HUES48 (cell line): ENCODE measurements around the gene PMEPA1.

ENCODE experiments used
- H3K27ac ChIP-seq: one replicate; pipeline ENCODE4 v1.7.0; 2013; ENCODE audit warnings: low read depth, low read length, inconsistent platforms
- H3K27me3 ChIP-seq: 2 replicates; pipeline ENCODE4 v1.6.1; 2013; ENCODE audit warnings: mild to moderate bottlenecking, low read length; ENCODE audit not compliant: control insufficient read depth, insufficient read depth
- H3K36me3 ChIP-seq: 2 replicates; pipeline ENCODE4 v1.6.1; 2013; ENCODE audit warnings: low read length; ENCODE audit not compliant: control insufficient read depth, insufficient read depth
- H3K4me1 ChIP-seq: 2 replicates; pipeline ENCODE4 v1.6.1; 2013; ENCODE audit warnings: mild to moderate bottlenecking, low read length; ENCODE audit not compliant: control insufficient read depth, insufficient read depth
- H3K4me3 ChIP-seq: 2 replicates; pipeline ENCODE4 v1.5.1; 2013; ENCODE audit warnings: mild to moderate bottlenecking, low read depth, low read length
- H3K9ac ChIP-seq: 2 replicates; pipeline ENCODE4 v1.6.1; 2013; ENCODE audit warnings: mild to moderate bottlenecking, low read depth, low read length, moderate library complexity
- H3K9me3 ChIP-seq: 2 replicates; pipeline ENCODE4 v1.6.1; 2013; ENCODE audit warnings: low read length; ENCODE audit not compliant: control insufficient read depth, insufficient read depth

Gene PMEPA1

DNA sequence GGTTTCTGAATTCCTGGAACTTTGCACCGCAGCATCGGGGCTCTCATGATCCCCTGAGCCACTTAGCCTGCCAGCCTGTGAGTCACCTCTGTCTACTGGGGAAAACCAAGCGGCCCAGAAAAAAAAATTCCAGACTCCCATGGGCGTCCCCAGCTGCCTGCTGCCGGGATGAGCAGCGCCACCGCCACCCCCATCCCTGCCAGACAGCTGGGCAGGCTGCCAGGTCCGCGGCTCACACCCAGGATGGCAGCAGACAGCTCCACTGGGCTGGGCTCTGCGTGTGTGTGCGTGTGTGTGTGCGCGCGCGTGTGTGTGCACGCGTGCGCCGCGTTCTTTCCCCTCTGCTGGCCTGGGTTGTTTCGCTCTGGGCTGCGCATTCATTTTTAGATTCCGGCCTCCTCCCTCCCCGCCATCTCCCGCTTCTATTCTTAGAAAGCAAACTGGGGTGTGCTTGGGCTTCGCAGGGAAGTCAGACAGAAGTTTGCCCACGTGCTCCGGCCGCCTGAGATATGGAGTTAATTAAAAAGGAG, 38.9 kb upstream of the PMEPA1 start:
- Histone ChIP-seq H3K36me3 (no peaks in the 10 kb centered on the region), H3K4me3 (no peak overlapping the region), H3K9me3 (no peaks in the 10 kb centered on the region), H3K27ac (no peak overlapping the region), H3K4me1 (peaks cover 20% of the 10 kb centered on the region), H3K27me3 (no peaks in the 10 kb centered on the region; the same call in 1 of the 2 replicates), H3K9ac (no peak overlapping the region)

DNA sequence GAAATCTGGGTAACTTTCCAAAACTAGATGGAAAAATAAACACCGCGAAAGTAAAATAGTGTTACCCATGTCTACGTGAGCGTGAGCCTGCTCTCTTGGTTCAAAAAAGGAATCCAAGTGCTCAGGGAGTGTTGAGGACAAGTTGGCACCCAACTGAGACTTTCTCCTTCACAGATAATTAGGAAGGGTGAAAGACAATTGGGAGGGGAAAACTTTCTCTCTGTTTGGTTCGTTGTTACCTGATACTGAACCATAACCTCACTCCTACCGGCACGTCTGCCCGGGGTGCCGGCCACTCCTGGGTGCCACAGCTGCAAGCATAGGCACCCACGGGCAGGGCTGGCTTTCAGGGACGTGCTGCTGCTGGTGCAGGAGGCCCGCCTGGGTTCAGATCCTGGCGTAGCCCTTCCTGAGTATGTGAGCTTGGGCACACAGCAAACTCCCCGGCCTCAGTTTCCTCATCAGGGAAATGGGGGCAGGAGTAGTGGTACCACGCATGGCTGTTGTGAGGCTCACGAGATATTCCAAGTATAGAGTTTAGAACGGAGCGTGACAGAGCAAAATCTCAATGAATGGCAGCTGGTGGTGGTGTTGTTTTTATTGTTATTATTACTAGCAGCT, 38.2 kb upstream of the PMEPA1 start:
- Histone ChIP-seq H3K4me3 (no peak overlapping the region), H3K9ac (no peak overlapping the region), H3K36me3 (no peaks in the 10 kb centered on the region), H3K4me1 (peaks cover 20% of the 10 kb centered on the region), H3K27me3 (no peaks in the 10 kb centered on the region; the same call in 1 of the 2 replicates), H3K27ac (no peak overlapping the region), H3K9me3 (no peaks in the 10 kb centered on the region)

DNA sequence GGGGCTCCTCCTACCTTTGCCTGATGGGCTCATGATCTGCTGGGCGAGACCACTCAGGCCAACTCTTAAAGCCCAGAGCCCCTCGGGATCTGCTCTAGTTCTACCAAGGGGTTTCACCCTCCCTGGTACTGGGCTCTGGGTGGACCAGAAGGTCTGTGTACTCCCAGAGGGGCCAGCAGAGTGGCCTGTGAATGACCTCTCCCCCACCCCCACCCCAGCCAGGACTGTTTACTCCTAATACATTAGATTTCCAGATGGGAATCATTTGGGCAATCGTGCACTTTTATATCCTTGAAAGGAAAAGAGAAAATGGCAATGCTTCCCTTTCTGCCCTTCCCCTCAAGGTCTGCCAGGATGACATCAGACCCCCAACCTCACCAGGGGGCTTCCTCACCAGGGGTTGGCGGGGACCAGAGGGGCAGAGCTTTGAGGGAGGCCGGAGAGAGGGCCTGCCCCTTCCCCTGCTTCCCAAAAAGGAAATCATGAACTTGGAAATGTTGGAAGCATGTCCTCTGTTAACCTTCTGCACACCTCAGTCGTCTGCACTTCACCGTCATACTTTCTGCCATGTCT, 37.1 kb upstream of the PMEPA1 start:
- Histone ChIP-seq H3K36me3 (no peaks in the 10 kb centered on the region), H3K9me3 (no peaks in the 10 kb centered on the region), H3K4me1 (peaks cover 20% of the 10 kb centered on the region), H3K4me3 (no peak overlapping the region), H3K9ac (no peak overlapping the region), H3K27me3 (no peaks in the 10 kb centered on the region; the same call in 1 of the 2 replicates), H3K27ac (no peak overlapping the region)

DNA sequence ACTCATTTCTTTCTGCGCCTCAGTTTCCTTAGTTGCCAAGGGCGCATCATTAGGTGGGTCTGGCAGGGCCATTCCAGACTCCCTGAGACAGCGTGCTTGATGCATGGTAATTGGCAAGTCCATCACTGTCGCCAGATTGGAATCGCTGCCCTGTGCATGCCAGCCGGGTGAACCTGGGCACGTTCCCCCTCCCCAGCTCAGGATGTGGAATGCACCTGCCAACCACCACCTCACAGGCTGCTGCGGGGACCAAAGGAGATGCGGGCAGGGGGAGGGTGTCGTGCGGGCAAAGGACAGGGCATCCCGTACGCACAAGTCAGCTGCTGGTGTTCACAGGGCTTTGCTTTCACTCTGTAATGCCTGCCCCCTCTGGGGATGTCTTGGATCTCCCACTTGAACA, 36.4 kb upstream of the PMEPA1 start:
- Histone ChIP-seq H3K9me3 (no peaks in the 10 kb centered on the region), H3K9ac (no peak overlapping the region), H3K27me3 (no peaks in the 10 kb centered on the region; the same call in 1 of the 2 replicates), H3K36me3 (no peaks in the 10 kb centered on the region), H3K4me3 (no peak overlapping the region), H3K4me1 (peaks cover 20% of the 10 kb centered on the region), H3K27ac (no peak overlapping the region)

DNA sequence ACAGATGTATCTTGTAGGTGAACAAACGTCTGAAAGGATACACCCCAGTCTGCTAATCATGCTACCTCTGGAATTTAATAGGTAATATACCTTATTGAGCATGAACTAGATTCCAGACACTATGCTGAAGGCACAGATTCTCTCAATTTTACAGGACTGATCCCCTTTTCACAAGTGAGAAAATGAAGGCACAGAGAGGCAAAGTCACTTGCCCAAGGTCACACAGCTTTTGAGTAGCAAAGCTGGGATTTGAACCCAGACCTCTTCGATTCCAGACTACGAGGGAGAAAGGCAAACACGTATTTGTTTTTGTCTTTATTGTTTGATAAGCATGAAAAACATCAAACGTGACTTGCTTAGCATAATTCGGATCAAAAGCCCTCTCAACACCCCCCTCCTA, 34.4 kb upstream of the PMEPA1 start:
- Histone ChIP-seq H3K9ac (no peak overlapping the region), H3K4me3 (no peak overlapping the region), H3K9me3 (no peaks in the 10 kb centered on the region), H3K27me3 (no peaks in the 10 kb centered on the region), H3K27ac (no peak overlapping the region), H3K36me3 (no peaks in the 10 kb centered on the region), H3K4me1 (peaks cover 20% of the 10 kb centered on the region)

DNA sequence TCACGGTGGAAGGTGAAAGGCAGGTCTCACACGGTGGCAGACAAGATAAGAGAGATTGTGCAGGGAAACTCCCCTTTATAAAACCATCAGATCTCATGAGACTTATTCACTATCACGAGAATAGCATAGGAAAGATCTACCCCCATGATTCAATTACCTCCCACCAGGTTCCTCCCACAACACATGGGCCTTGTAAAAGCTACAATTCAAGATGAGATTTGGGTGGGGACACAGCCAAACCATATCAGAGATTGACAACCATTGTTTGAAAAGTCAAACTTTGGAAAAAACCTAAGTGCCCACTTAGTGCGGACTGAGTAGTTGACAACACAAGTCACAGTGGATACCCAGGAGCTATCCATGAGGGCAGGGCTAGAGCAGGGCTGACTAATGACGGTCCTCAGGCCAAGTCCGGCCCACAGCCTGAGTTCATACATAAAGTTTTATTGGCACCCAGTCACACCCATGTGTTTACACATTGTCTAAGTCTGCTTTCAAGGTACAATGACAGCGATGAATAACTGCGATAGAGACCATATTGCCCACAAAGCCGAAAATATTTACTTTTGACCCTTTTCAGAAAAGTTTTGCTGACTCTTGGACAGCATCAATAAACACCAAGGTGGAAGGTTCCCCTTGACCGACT, 33.8 kb upstream of the PMEPA1 start:
- Histone ChIP-seq H3K9me3 (no peaks in the 10 kb centered on the region), H3K4me1 (peaks cover 18% of the 10 kb centered on the region), H3K4me3 (no peak overlapping the region), H3K36me3 (no peaks in the 10 kb centered on the region), H3K27ac (no peak overlapping the region), H3K9ac (no peak overlapping the region), H3K27me3 (no peaks in the 10 kb centered on the region)

DNA sequence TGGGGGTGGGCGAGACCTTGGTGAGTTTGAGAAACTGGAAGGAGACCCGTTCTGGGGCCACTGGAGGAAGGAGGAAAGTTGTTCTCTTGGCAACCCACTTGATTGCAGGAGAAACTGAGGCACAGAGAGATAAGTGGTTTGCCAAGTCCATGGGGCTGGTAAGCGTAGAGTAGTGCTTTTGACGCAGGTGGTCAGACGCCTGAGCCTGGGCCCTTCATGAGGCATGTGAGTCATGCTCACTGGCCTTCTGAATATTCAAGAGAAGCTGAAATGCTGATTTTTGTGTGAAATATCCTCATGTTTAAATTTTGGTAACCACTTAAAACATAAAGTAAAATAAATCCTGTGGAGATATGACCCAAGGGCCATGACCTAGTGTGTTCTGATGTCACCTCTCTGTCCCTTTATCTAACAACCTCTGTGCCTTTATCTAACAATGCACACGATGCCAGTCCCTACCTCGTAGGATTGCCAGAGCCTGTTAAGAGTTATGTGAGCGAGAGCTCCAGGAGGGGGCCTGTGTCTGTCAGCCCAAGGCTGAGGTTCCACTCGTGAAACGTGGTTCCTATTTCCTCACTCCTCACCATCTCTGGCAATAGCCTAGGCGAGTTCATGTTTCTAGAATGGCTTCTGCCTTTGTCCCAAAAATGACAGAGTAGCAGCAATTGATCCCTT, 32.8 kb upstream of the PMEPA1 start:
- no peaks in the 10 kb centered on the region for H3K27me3 ChIP-seq
- H3K9ac ChIP-seq, result no peak overlapping the region
- H3K27ac ChIP-seq, result no peak overlapping the region
- no peak overlapping the region for H3K4me3 ChIP-seq
- peaks cover 8% of the 10 kb centered on the region; the same call in 1 of the 2 replicates for H3K4me1 ChIP-seq
- H3K9me3 ChIP-seq, result no peaks in the 10 kb centered on the region
- H3K36me3 ChIP-seq, result no peaks in the 10 kb centered on the region

DNA sequence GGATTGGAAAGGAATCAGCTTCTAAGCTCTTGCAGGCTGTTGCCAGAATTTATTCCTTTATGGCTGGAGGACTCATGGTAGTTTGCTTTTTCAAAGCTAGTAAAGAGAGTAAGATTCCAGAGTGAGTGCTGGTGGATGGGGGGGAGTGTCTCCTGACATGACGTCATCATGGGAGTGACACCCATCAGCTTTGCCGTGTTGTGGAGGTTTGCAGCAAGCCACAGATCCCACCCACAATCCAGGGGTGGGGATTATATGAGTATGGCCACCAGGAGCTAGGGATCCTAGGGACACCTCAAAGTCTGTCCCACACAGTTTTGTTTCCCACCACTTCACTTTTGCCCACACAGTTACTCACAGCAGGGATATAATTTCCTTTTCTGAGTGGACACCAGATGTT, 28.7 kb upstream of the PMEPA1 start:
- Histone ChIP-seq H3K9me3 (no peaks in the 10 kb centered on the region), H3K36me3 (no peaks in the 10 kb centered on the region), H3K4me1 (no peaks in the 10 kb centered on the region), H3K4me3 (no peak overlapping the region), H3K27me3 (no peaks in the 10 kb centered on the region), H3K27ac (no peak overlapping the region), H3K9ac (no peak overlapping the region)

DNA sequence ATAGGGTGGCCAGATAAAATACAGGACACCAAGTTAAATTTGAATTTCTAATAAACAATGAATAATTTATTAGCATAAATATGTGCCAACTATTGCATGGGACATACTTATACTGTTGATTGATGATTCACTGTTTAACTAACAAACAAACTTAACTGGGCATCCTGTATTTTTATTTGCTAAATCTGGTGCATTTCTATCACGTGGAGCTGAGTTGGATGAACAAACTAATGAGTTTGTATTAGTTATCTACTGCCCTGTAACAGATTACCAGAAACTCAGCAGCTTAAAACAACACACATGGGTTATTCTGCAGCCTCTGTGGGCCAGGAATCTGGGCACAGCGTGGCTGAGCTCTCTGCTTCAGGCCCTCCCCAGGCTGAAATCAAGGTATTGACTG, 28.2 kb upstream of the PMEPA1 start:
- Histone ChIP-seq H3K36me3 (no peaks in the 10 kb centered on the region), H3K4me1 (no peaks in the 10 kb centered on the region), H3K9me3 (no peaks in the 10 kb centered on the region), H3K4me3 (no peak overlapping the region), H3K27me3 (no peaks in the 10 kb centered on the region), H3K9ac (no peak overlapping the region), H3K27ac (no peak overlapping the region)

DNA sequence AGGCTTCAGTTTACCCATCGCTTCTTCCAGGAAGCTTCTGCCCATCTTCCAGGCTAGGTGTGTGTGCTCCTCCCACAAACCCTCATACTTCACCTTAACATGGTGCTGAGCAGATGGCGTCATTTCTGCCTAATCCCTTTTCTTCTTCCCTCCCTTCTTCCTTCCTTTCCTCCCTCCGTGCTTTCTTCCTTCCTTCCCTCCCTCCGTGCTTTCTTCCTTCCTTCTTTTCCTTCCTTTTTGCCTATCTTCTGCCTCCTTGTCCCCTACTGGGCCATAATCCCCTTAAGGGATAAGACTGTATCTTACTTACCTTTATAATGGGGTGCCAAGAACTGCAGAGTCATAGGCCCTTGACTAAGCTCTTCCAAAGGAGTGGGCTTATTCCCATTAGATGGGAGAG, 27.5 kb upstream of the PMEPA1 start:
- Histone ChIP-seq H3K27ac (no peak overlapping the region), H3K27me3 (no peaks in the 10 kb centered on the region), H3K9ac (no peak overlapping the region), H3K4me1 (no peaks in the 10 kb centered on the region), H3K36me3 (no peaks in the 10 kb centered on the region), H3K4me3 (no peak overlapping the region), H3K9me3 (no peaks in the 10 kb centered on the region)
